HepG2 (cell line): ENCODE results near the gene WDR18. TPM values are rescaled to one million over a fixed set of nuclear protein-coding genes. Genes with fewer than 3 reads are reported as not detected.
A peak's percentile ranks its signal among the peaks of the same experiment; 100 is the strongest.

ENCODE experiments used
- AGO2 ChIP-seq: fragments of 200-400 bp; formaldehyde crosslinking; optimal IDR thresholded peaks from 2 replicates; pipeline ENCODE3; 2017; ENCODE audit warnings: mild to moderate bottlenecking, low read depth, low read length, moderate library complexity
- ATF7 ChIP-seq, 2 experiments: fragments of 450-650 bp in 1 of 2; sonication (generic) in 1 of 2; formaldehyde crosslinking in 1 of 2; IDR thresholded peaks; 2 replicates each; pipeline versions ENCODE4 v1.4.0 to v1.6.1; 2016 to 2020; ENCODE audit warnings: antibody characterized with exemption in 1 of 2, mild to moderate bottlenecking in 1 of 2, missing genetic modification reagents in 1 of 2
- CCDC6 ChIP-seq: sonication (generic); formaldehyde crosslinking; IDR thresholded peaks from 2 replicates; pipeline ENCODE4 v1.8.1; 2022; ENCODE audit warnings: mild to moderate bottlenecking, missing genetic modification reagents, moderate library complexity
- CHCHD3 ChIP-seq: sonication (generic); formaldehyde crosslinking; IDR thresholded peaks from 2 replicates; pipeline ENCODE4 v1.8.0; 2022; ENCODE audit warnings: mild to moderate bottlenecking, missing genetic modification reagents, moderate library complexity
- CTCF ChIP-seq: sonication (generic); formaldehyde crosslinking; IDR thresholded peaks from 2 replicates; pipeline ENCODE4 v1.5.0; 2020; ENCODE audit warnings: mild to moderate bottlenecking, missing genetic modification reagents, moderate library complexity
- HMGXB4 ChIP-seq, 2 experiments: sonication (generic) in 1 of 2; formaldehyde crosslinking in 1 of 2; IDR thresholded peaks; 2 replicates each; pipeline versions ENCODE4 v1.4.0 to v1.6.1; 2018 to 2020; ENCODE audit warnings: missing genetic modification reagents in 2 of 2, borderline replicate concordance in 1 of 2, low read depth in 1 of 2, mild to moderate bottlenecking in 1 of 2, missing biosample characterization in 1 of 2
- HNF1B ChIP-seq: sonication (generic); formaldehyde crosslinking; IDR thresholded peaks from 2 replicates; pipeline ENCODE4 v1.5.1; 2020; ENCODE audit warnings: mild to moderate bottlenecking, moderate library complexity, missing genetic modification reagents
- PHF5A ChIP-seq: IDR thresholded peaks from one replicate; pipeline ENCODE4 v1.6.1; 2018; ENCODE audit warnings: low read depth, missing genetic modification reagents; ENCODE audit not compliant: unreplicated experiment
- TCF7 ChIP-seq: sonication (generic); IDR thresholded peaks from 2 replicates; pipeline ENCODE4 v1.6.1; 2016; ENCODE audit warnings: antibody characterized with exemption, low read depth
- THRA ChIP-seq: sonication (generic); formaldehyde crosslinking; IDR thresholded peaks from 2 replicates; pipeline ENCODE4 v1.4.0; 2020; ENCODE audit warnings: missing genetic modification reagents, borderline replicate concordance
- ZBTB14 ChIP-seq: sonication (generic); formaldehyde crosslinking; IDR thresholded peaks from 2 replicates; pipeline ENCODE4 v1.4.0; 2020; ENCODE audit warnings: missing genetic modification reagents
- ZBTB7B ChIP-seq: sonication (generic); formaldehyde crosslinking; IDR thresholded peaks from 2 replicates; pipeline ENCODE4 v1.4.0; 2020; ENCODE audit warnings: missing genetic modification reagents
- ZNF124 ChIP-seq: sonication (generic); formaldehyde crosslinking; IDR thresholded peaks from 2 replicates; pipeline ENCODE4 v1.4.0; 2020; ENCODE audit warnings: missing genetic modification reagents
- ZNF160 ChIP-seq: sonication (generic); formaldehyde crosslinking; IDR thresholded peaks from 2 replicates; pipeline ENCODE4 v1.8.0; 2022; ENCODE audit warnings: mild to moderate bottlenecking, inconsistent platforms, missing genetic modification reagents
- ZNF629 ChIP-seq: sonication (generic); formaldehyde crosslinking; conservative IDR thresholded peaks from 2 replicates; pipeline ENCODE4 v1.5.0; 2020; ENCODE audit warnings: missing genetic modification reagents
- ZNF776 ChIP-seq: sonication (generic); formaldehyde crosslinking; IDR thresholded peaks from 2 replicates; pipeline ENCODE4 v1.4.0; 2020; ENCODE audit warnings: mild to moderate bottlenecking, missing genetic modification reagents
- ZSCAN21 ChIP-seq: sonication (generic); formaldehyde crosslinking; IDR thresholded peaks from 2 replicates; pipeline ENCODE4 v1.8.0; 2022; ENCODE audit warnings: mild to moderate bottlenecking, missing genetic modification reagents, moderate library complexity, borderline replicate concordance
- ZSCAN30 ChIP-seq: sonication (generic); formaldehyde crosslinking; IDR thresholded peaks from 2 replicates; pipeline ENCODE4 v1.5.0; 2020; ENCODE audit warnings: mild to moderate bottlenecking, missing genetic modification reagents
- ZSCAN31 ChIP-seq: sonication (generic); formaldehyde crosslinking; IDR thresholded peaks from 2 replicates; pipeline ENCODE4 v1.5.0; 2020; ENCODE audit warnings: low read depth, mild to moderate bottlenecking, missing genetic modification reagents
- polyA plus RNA-seq, 8 experiments: library from polyadenylated mRNA; depleted of rRNA in 3 of 8; stranded (reverse) in 7 of 8; unstranded in 1 of 8; fragments of >200 nt; fragmentation: Illumina TruSeq in 4 of 8; extraction: Trizol in 4 of 8; gene quantifications; 2 replicates each; pipeline versions ENCODE4 v1.2.1 to v1.2.3, GENCODE V29; 2011 to 2016; ENCODE audit warnings: low read depth in 4 of 8, missing spikeins in 1 of 8, mixed read lengths in 1 of 8; ENCODE audit not compliant: insufficient read depth in 1 of 8
- total RNA-seq, 5 experiments: library from RNA; depleted of rRNA; stranded (reverse); fragments of >200 nt; fragmentation: Illumina TruSeq; extraction: Trizol; gene quantifications; 2 replicates each; pipeline ENCODE4 v1.2.3, GENCODE V29; 2016; ENCODE audit warnings: low read depth in 1 of 5

Gene WDR18
- total and polyA plus RNA-seq, 2 of the 13 experiments (the other 11 are each of a cell fraction or from before 2014, with no cell fraction given): 36.4 to 47.6 TPM

- 0 out of 2 replicates have a peak, but pooled peaks have one; percentile 15 for TF ChIP-seq ZBTB7B (CRISPR knock-in tag)
- no peak for TF ChIP-seq ZNF629 (CRISPR knock-in tag)
- TF ChIP-seq ZNF124 (CRISPR knock-in tag): no peak
- no peak for TF ChIP-seq CCDC6
- TF ChIP-seq HNF1B (CRISPR knock-in tag): no peak
- TF ChIP-seq AGO2: peak; percentile 72
- TF ChIP-seq ZSCAN30 (CRISPR knock-in tag): no peak
- TF ChIP-seq THRA (CRISPR knock-in tag): no peak
- TF ChIP-seq TCF7: no peak
- no peak for TF ChIP-seq ZBTB14 (CRISPR knock-in tag)
- TF ChIP-seq ZSCAN31 (CRISPR knock-in tag): no peak
- TF ChIP-seq ATF7 (IDR thresholded peaks at IDR 0.05): no peak
- TF ChIP-seq ATF7 (CRISPR knock-in tag; IDR thresholded peaks at IDR 0.05): no peak
- no peak for TF ChIP-seq ZSCAN21 (CRISPR knock-in tag)
- peak; percentile 49 for TF ChIP-seq CTCF (CRISPR knock-in tag)
- TF ChIP-seq CHCHD3 (CRISPR knock-in tag): no peak
- TF ChIP-seq PHF5A (CRISPR knock-in tag): no peak
- no peak for TF ChIP-seq ZNF776 (CRISPR knock-in tag)
- 0 out of 4 replicates have a peak, but pooled peaks of 1 of the 2 experiments have one; percentile 16 for TF ChIP-seq HMGXB4 (CRISPR knock-in tag; IDR thresholded peaks at IDR 0.05; ENCODE audit: borderline replicate concordance in 1 of 2, low read depth in 1 of 2)
- TF ChIP-seq ZNF160 (CRISPR knock-in tag): no peak
Measured at GRCh38 chr19:989381-990081, 5.4 kb downstream of the WDR18 start (continued).
